CD4-positive, alpha-beta T cell (primary cell): ENCODE results near the gene VSTM2L. TPM values are rescaled to one million over a fixed set of nuclear protein-coding genes. Genes with fewer than 3 reads are reported as not detected.

Experiments
- ATAC-seq: fragments of 200-7000 bp; cut with Tn5 transposase; one replicate; pipeline ENCODE4 v1.10.0; 2022; ENCODE audit warnings: mild to moderate bottlenecking; ENCODE audit not compliant: poor library complexity
- CTCF ChIA-PET: fragments of 350-600 bp; sonication (Branson Sonifier 250); formaldehyde crosslinking; loops from one replicate; lab custom pipeline; 2021; ENCODE audit warnings: antibody characterized with exemption, inconsistent platforms; lab: Charles Lee
- POLR2A ChIA-PET: fragments of 350-600 bp; sonication (Branson Sonifier 250); formaldehyde crosslinking; loops from one replicate; lab custom pipeline; 2021; ENCODE audit warnings: antibody characterized with exemption, inconsistent platforms; lab: Charles Lee
- DNase-seq, 14 experiments: peaks; one replicate each; pipeline ENCODE4 v3.0.0-alpha.2; 2013 to 2020; ENCODE audit warnings: mixed read lengths in 2 of 14
- H3K27ac ChIP-seq, 2 donors: one replicate each; pipeline versions ENCODE4 v1.5.1 to v1.7.0; 2013; ENCODE audit warnings: low read length in 2 of 2, low read depth in 1 of 2, mild to moderate bottlenecking in 1 of 2
- H3K27me3 ChIP-seq, 2 experiments: 1 replicate in 1 of 2; 2 replicates in 1 of 2; pipeline versions ENCODE4 v1.6.1 to v1.7.0; 2013; ENCODE audit warnings: low read length in 2 of 2, control low read depth in 1 of 2, mild to moderate bottlenecking in 1 of 2, moderate library complexity in 1 of 2; ENCODE audit not compliant: insufficient read depth in 2 of 2, control insufficient read depth in 1 of 2
- H3K36me3 ChIP-seq: one replicate; pipeline ENCODE4 v1.6.1; 2013; ENCODE audit warnings: low read length, control low read depth; ENCODE audit not compliant: insufficient read depth
- H3K4me1 ChIP-seq: one replicate; pipeline ENCODE4 v1.6.1; 2013; ENCODE audit warnings: low read length, control low read depth; ENCODE audit not compliant: insufficient read depth
- H3K4me3 ChIP-seq: one replicate; pipeline ENCODE4 v1.5.1; 2013; ENCODE audit warnings: mild to moderate bottlenecking, low read length, moderate library complexity
- H3K9me3 ChIP-seq, 2 experiments: 1 replicate in 1 of 2; 2 replicates in 1 of 2; pipeline versions ENCODE4 v1.6.1 to v1.7.0; 2013; ENCODE audit warnings: low read length in 2 of 2, mild to moderate bottlenecking in 2 of 2, control low read depth in 1 of 2, moderate library complexity in 1 of 2; ENCODE audit not compliant: control insufficient read depth in 1 of 2, insufficient read depth in 1 of 2
- H3K27ac Mint-ChIP-seq: one replicate; pipeline ENCODE4 v1.8.0; 2020; ENCODE audit warnings: mixed read lengths
- H3K27me3 Mint-ChIP-seq: one replicate; pipeline ENCODE4 v1.8.0; 2021; ENCODE audit warnings: mixed read lengths
- H3K36me3 Mint-ChIP-seq: one replicate; pipeline ENCODE4 v1.8.0; 2021; ENCODE audit warnings: low read depth, mixed read lengths
- H3K4me1 Mint-ChIP-seq: one replicate; pipeline ENCODE4 v1.8.0; 2021; ENCODE audit warnings: low read depth, mixed read lengths
- H3K4me3 Mint-ChIP-seq: one replicate; pipeline ENCODE4 v1.8.0; 2020; ENCODE audit warnings: mild to moderate bottlenecking, mixed read lengths
- H3K9me3 Mint-ChIP-seq: one replicate; pipeline ENCODE4 v1.8.0; 2020; ENCODE audit warnings: mixed read lengths
- intact Hi-C, 2 experiments: fragments of 100-400 bp; cut with DNase I in 1 of 2; cut with micrococcal nuclease in 1 of 2; formaldehyde crosslinking; loops; one replicate each; pipeline versions ENCODE4 v1.15.1 to v1.9.0; 2023 to 2025; cut with DNase I, micrococcal nuclease
- total RNA-seq, 174 experiments: library from RNA in 2 of 174; stranded (reverse) in 2 of 174; gene quantifications; one replicate each; pipeline ENCODE4 v1.2.3 and lab custom pipeline; 2021 to 2026
- TF ChIP-seq, protein P1 (sequence below): fragments of 200-600 bp; IDR thresholded peaks from one replicate; pipeline ENCODE4 v1.8.0; 2022; ENCODE audit warnings: antibody characterized with exemption, mild to moderate bottlenecking

The VSTM2L gene
- total RNA-seq, 2 experiments from 2014 or later: not detected

DNA sequence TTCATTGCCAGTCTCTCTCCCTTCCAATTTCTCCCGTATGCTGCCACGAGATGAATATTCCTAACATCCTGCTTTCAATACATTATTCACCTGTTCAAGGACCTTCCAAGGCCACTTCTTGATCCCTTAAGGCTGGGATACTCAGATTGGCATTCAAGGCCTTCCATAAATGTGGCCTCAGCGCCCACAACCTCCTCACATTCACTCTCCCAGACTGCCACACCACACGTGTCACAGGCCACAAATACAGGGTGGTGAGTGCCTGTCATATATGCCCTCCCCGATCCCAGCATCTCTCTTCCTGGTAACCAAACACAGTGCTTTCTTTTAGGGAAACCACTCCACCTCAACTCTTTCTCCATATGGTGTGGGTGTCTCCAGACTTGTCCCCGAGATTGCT is 74.9 kb downstream of the VSTM2L start:
- H3K9me3 Mint-ChIP-seq: no peaks in the 10 kb centered on the region
- H3K4me1 Mint-ChIP-seq: peaks cover 15% of the 10 kb centered on the region
- TF ChIP-seq, protein P1, sequence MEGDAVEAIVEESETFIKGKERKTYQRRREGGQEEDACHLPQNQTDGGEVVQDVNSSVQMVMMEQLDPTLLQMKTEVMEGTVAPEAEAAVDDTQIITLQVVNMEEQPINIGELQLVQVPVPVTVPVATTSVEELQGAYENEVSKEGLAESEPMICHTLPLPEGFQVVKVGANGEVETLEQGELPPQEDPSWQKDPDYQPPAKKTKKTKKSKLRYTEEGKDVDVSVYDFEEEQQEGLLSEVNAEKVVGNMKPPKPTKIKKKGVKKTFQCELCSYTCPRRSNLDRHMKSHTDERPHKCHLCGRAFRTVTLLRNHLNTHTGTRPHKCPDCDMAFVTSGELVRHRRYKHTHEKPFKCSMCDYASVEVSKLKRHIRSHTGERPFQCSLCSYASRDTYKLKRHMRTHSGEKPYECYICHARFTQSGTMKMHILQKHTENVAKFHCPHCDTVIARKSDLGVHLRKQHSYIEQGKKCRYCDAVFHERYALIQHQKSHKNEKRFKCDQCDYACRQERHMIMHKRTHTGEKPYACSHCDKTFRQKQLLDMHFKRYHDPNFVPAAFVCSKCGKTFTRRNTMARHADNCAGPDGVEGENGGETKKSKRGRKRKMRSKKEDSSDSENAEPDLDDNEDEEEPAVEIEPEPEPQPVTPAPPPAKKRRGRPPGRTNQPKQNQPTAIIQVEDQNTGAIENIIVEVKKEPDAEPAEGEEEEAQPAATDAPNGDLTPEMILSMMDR: no peak
- ChIA-PET CTCF (no interaction called here), POLR2A (interaction anchor here (1.5 kb wide), 1 partner anchor 55 kb away, joined by 3 read pairs; the partner anchor contains the start of gene TTI1)
- intact Hi-C loops: no loop called here
- no peak for DNase-seq
- H3K9me3 ChIP-seq: no peaks in the 10 kb centered on the region
- no peak overlapping the region for H3K27ac Mint-ChIP-seq
- H3K27me3 ChIP-seq: no peaks in the 10 kb centered on the region
- H3K27ac ChIP-seq: no peak overlapping the region
- ATAC-seq: no peak
- H3K36me3 Mint-ChIP-seq: peaks cover 26% of the 10 kb centered on the region
- H3K36me3 ChIP-seq: peaks cover 10% of the 10 kb centered on the region
- peak overlapping the region; percentile 2 for H3K4me3 Mint-ChIP-seq
- H3K4me3 ChIP-seq: no peak overlapping the region
- no peaks in the 10 kb centered on the region for H3K4me1 ChIP-seq
- no peaks in the 10 kb centered on the region for H3K27me3 Mint-ChIP-seq

- intact Hi-C loops: no loop called here
These were observed 76.4 kb downstream of the VSTM2L start for GRCh38 chr20:37979021-37979985.

GRCh38 chr20:37980383-37980782 is 77.5 kb downstream of the VSTM2L start:
- no peaks in the 10 kb centered on the region for H3K4me1 ChIP-seq
- CTCF ChIA-PET: no interaction called here
- no peak overlapping the region for H3K27ac Mint-ChIP-seq
- ATAC-seq (no peak), DNase-seq (no peak)
- peaks cover 15% of the 10 kb centered on the region for H3K4me1 Mint-ChIP-seq
- H3K9me3 ChIP-seq: no peaks in the 10 kb centered on the region
- no peaks in the 10 kb centered on the region for H3K27me3 ChIP-seq
- H3K27ac ChIP-seq: no peak overlapping the region
- no peaks in the 10 kb centered on the region for H3K27me3 Mint-ChIP-seq
- H3K9me3 Mint-ChIP-seq: no peaks in the 10 kb centered on the region
- peaks cover 42% of the 10 kb centered on the region for H3K36me3 Mint-ChIP-seq
- H3K4me3 Mint-ChIP-seq: no peak overlapping the region
- intact Hi-C loops: no loop called here
- TF ChIP-seq, protein P1: no peak
- H3K4me3 ChIP-seq: no peak overlapping the region
- POLR2A ChIA-PET: no interaction called here
- H3K36me3 ChIP-seq: peaks cover 27% of the 10 kb centered on the region

More at GRCh38 chr20:37979021-37979985, 76.4 kb downstream of the VSTM2L start:
- Mint-ChIP-seq H3K4me3 (no peak overlapping the region), H3K27me3 (no peaks in the 10 kb centered on the region), H3K9me3 (no peaks in the 10 kb centered on the region), H3K36me3 (peaks cover 32% of the 10 kb centered on the region), H3K4me1 (peaks cover 15% of the 10 kb centered on the region), H3K27ac (no peak overlapping the region)
- Histone ChIP-seq H3K4me3 (no peak overlapping the region), H3K9me3 (no peaks in the 10 kb centered on the region), H3K27ac (no peak overlapping the region), H3K36me3 (peaks cover 22% of the 10 kb centered on the region), H3K27me3 (no peaks in the 10 kb centered on the region), H3K4me1 (no peaks in the 10 kb centered on the region)
- ChIA-PET CTCF (no interaction called here), POLR2A (no interaction called here)
- no peak for ATAC-seq
- TF ChIP-seq, protein P1: no peak
- no peak for DNase-seq
